Measurements from ENCODE around the gene GOLGA8B. TPM values are rescaled to one million over a fixed set of nuclear protein-coding genes. Genes with fewer than 3 reads are reported as not detected.
"Not testable (repeated sequence)": the region's sequence is repeated elsewhere in the genome, so short reads cannot be mapped to it uniquely, and the experiment has no call there.

The GOLGA8B gene
- total RNA-seq, 4 donors from 2014 or later = 20.3 to 70.2 (median 42.4) TPM

- no peak for DNase-seq (ENCODE audit: extremely low spot score)
- no peaks in the 10 kb centered on the region for H3K27me3 ChIP-seq
- no peak overlapping the region for H3K4me3 ChIP-seq
- no peaks in the 10 kb centered on the region for H3K9me3 ChIP-seq
- peaks cover 12 to 21% (median 18%) of the 10 kb centered on the region in 4 donors for H3K4me1 ChIP-seq
- intact Hi-C loops (cut with DNase I) = no loop called here
- no peaks in the 10 kb centered on the region for H3K36me3 ChIP-seq
- 92% methylated on average over 10 of the region's 10 CpGs for WGBS
- H3K27ac ChIP-seq (replicated peaks in 1 of 4) = no peak overlapping the region
- TF ChIP-seq POLR2AphosphoS5 (IDR thresholded peaks at IDR 0.05) (no peak), EP300 (IDR thresholded peaks at IDR 0.05) (no peak), POLR2A (IDR thresholded peaks at IDR 0.05; ENCODE audit: low read depth) (no peak)
- TF ChIP-seq, protein P1, sequence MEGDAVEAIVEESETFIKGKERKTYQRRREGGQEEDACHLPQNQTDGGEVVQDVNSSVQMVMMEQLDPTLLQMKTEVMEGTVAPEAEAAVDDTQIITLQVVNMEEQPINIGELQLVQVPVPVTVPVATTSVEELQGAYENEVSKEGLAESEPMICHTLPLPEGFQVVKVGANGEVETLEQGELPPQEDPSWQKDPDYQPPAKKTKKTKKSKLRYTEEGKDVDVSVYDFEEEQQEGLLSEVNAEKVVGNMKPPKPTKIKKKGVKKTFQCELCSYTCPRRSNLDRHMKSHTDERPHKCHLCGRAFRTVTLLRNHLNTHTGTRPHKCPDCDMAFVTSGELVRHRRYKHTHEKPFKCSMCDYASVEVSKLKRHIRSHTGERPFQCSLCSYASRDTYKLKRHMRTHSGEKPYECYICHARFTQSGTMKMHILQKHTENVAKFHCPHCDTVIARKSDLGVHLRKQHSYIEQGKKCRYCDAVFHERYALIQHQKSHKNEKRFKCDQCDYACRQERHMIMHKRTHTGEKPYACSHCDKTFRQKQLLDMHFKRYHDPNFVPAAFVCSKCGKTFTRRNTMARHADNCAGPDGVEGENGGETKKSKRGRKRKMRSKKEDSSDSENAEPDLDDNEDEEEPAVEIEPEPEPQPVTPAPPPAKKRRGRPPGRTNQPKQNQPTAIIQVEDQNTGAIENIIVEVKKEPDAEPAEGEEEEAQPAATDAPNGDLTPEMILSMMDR (IDR thresholded peaks at IDR 0.05) = no peak
Measured at GRCh38 chr15:34578283-34578674, 5.2 kb downstream of the GOLGA8B start.

DNA sequence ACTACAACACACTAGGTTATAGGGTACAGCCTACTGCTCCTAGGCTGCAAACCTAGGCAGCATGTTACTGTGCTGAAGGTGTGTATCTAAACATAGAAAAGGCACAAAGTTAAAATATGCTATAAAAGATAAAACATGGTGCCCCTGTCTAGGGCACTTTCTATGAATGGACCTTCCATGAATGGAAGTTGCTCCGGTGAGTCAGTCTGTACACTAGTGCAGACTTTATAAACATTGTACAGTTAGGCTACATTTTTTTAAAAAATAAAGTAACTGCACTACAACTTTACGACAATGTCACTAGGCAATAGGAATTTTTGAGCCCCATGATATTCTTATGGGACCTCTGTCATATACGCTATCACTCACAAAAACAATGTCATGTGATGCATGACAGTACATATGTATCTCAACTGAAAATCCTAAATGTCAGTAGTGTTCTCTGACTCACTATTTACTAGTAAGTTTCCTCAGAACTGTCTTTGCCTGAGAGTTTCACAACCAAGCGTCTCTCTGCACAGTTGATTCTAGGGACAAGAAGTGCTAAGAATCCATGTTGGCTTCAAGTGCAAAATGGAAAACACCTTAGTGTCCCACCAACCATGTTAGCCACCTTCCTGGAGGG, 5.7 kb downstream of the GOLGA8B start:
- H3K36me3 ChIP-seq; H3K27ac ChIP-seq (replicated peaks in 1 of 4); H3K4me3 ChIP-seq; H3K27me3 ChIP-seq; DNase-seq (ENCODE audit: extremely low spot score); H3K9me3 ChIP-seq; intact Hi-C loops (cut with DNase I): not testable (repeated sequence)
- peaks cover 12 to 21% (median 14%) of the 10 kb centered on the region in 4 donors for H3K4me1 ChIP-seq
- 90% methylated on average over 4 of the region's 4 CpGs for WGBS

- intact Hi-C loops (cut with DNase I); H3K9me3 ChIP-seq; H3K36me3 ChIP-seq; H3K27me3 ChIP-seq; H3K27ac ChIP-seq (replicated peaks in 1 of 4); H3K4me3 ChIP-seq; DNase-seq (ENCODE audit: extremely low spot score); H3K4me1 ChIP-seq: not testable (repeated sequence)
- WGBS = 94% methylated on average over 12 of the region's 12 CpGs
Measured at GRCh38 chr15:34575035-34575434, 8.4 kb downstream of the GOLGA8B start.

DNA sequence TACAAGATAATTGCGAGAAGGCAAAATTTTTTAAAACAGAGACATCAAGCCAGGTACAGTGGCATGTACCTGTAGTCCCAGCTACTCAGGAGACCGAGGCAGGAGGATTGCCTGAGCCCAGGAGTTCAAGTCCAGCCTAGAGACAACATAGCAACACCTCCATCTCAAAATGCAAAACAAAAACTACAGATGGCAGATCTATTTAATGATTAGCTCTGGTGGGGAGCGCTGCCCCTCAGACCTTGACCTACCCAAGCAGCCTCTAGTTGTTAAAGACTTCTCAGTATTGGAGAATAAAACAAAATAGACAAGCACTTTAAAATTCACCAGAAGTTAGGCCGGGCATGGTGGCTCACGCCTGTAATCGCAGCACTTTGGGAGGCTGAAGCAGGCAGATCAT, 10.5 kb downstream of the GOLGA8B start:
- H3K36me3 ChIP-seq; H3K27ac ChIP-seq (replicated peaks in 1 of 4); intact Hi-C loops (cut with DNase I); H3K4me1 ChIP-seq; DNase-seq (ENCODE audit: extremely low spot score); H3K9me3 ChIP-seq; H3K27me3 ChIP-seq; H3K4me3 ChIP-seq: not testable (repeated sequence)
- 96% methylated on average over 2 of the region's 6 CpGs for WGBS

DNA sequence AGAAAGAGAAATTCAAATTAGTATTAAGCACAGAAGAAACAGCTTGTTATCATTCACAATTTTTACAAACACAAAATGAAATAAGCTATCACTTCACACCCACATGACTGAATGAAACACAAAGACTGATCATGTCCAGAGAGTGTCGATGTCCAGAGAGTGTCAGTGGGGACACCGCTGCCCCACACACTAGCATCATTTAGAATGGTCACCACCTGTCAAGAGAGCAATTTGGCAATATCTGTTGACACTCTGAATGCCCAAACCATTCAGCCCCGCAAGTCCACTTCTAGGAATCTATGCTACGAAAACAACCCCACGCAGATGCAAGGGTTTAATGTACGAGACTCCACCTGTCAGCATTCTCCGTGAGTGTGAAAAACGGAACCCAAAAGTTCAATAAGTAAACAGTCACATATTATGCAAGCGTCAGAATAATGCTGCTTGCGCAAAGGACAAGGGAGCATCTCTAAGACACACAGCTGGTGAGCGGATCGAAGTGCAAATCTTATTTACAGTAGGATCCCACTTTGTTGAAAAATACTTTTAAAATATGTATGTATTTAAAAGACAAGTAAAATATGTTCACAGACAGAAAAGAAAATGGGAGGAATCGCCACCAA, 11.3 kb downstream of the GOLGA8B start:
- intact Hi-C loops (cut with DNase I); H3K9me3 ChIP-seq; H3K27me3 ChIP-seq; DNase-seq (ENCODE audit: extremely low spot score); H3K27ac ChIP-seq (replicated peaks in 1 of 4); H3K4me1 ChIP-seq; H3K36me3 ChIP-seq; H3K4me3 ChIP-seq: not testable (repeated sequence)
- 74% methylated on average over 12 of the region's 13 CpGs for WGBS

DNA sequence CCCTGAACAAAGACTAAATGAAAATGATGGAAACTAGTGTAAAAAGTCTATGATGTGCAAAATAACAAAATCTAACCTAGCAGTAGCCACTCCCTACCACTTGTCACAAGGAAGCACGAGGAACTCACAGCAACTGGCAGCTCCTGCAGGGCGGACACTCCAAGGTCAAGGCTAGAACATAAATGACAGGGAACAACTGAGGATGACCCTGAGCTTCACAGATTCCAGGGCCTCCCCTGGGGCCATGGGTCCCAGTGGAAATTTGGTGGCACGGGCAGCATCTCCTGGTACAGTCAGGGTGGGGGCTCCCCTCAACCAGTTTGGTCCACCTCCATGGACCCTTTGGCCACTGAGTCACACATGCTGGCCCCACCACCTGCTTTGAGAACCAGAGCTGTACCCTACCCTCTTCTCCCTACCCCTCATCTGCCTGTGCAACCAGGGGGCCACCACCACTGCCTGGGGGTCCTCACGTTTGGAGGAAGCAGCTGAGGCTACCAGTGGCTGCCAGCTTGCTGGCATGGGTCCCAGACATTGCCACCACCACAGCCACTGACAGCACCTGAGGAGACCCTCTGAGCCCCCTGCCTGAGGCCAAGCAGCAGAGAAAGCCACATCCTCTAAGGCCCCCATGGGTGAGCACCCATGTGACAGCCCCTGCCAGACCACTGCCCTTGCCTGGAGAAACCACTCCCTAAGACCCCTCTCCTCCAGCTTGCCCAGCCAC, 13.6 kb downstream of the GOLGA8B start:
- H3K9me3 ChIP-seq; H3K4me3 ChIP-seq; H3K27me3 ChIP-seq; H3K4me1 ChIP-seq; H3K27ac ChIP-seq (replicated peaks in 1 of 4); H3K36me3 ChIP-seq; intact Hi-C loops (cut with DNase I): not testable (repeated sequence)
- peak; percentile 14 for DNase-seq (ENCODE audit: extremely low spot score)
- 79% methylated on average over 2 of the region's 4 CpGs for WGBS

DNA sequence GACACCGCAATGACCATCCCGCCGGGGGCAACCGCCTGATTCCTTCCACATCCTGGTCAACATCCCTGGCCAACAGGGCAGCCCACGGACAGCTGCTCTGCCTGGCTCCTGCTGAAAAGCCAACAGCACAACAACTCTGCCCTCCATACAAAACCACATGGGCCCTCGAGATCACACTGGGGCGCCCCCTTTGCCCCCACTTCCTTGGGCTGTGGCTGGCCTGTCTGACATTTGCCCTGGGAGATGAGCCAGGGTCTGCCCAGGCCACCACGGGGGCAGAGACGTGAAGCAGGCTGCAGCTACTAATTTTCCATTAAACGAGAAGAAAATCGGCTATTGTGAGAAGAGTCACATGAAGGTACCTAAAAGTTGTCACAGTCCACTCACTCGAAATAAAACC, 16.3 kb downstream of the GOLGA8B start:
- H3K9me3 ChIP-seq; H3K27me3 ChIP-seq; H3K4me3 ChIP-seq; H3K4me1 ChIP-seq; H3K36me3 ChIP-seq; DNase-seq (ENCODE audit: extremely low spot score); H3K27ac ChIP-seq (replicated peaks in 1 of 4); intact Hi-C loops (cut with DNase I): not testable (repeated sequence)
- WGBS = 96% methylated on average over 3 of the region's 12 CpGs

DNA sequence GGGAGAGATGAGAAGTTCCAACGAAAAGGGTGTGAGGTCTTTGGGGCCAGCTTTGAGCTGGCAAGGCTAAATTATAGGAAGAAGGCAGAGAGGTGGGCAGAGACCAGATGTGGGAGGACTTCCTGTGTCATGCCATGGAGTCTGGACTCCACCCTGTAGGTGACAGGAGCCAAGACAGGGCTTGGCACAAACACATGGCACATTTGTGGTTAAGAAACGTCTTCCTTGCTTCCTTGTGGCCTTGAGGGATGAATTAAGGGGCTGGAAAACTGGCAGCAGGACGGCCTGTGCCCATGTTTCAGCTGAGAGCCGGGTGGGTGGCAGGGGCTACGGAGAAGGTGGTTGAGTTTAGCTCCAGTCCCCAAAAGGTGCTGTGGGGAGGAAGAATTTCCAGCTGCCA, 18.7 kb downstream of the GOLGA8B start:
- peak; percentile 10 for DNase-seq (ENCODE audit: extremely low spot score)
- H3K9me3 ChIP-seq; H3K4me1 ChIP-seq; H3K36me3 ChIP-seq; H3K27ac ChIP-seq (replicated peaks in 1 of 4); H3K27me3 ChIP-seq; intact Hi-C loops (cut with DNase I); H3K4me3 ChIP-seq: not testable (repeated sequence)
- 84% methylated on average over 5 of the region's 5 CpGs for WGBS

- H3K4me1 ChIP-seq; H3K27me3 ChIP-seq; H3K36me3 ChIP-seq; H3K4me3 ChIP-seq; H3K9me3 ChIP-seq; DNase-seq (ENCODE audit: extremely low spot score); intact Hi-C loops (cut with DNase I); H3K27ac ChIP-seq (replicated peaks in 1 of 4): not testable (repeated sequence)
- WGBS = no CpG with 5 or more reads among the region's 6 CpGs
Measured at GRCh38 chr15:34560814-34561213, 22.6 kb downstream of the GOLGA8B start.

DNA sequence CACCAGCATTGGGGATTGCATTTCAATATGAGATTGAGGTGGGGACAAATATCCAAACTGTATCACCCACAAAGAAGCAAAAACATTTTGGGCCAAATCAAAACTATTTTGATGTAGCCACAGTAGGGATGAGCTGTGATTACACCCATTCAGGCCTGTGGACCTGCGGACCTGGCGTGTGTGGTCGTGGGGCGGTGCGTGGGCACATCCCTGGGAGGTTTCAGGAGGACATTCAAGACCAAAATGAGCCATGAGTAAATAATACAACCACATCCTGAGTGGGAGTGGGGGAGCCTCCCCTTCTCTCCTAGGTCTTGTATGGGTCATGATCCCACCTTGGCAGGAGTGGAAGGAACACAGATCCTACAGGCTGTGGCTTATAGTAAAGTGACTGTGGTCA, 23.7 kb downstream of the GOLGA8B start:
- WGBS = 96% methylated on average over 4 of the region's 5 CpGs
- DNase-seq (ENCODE audit: extremely low spot score); H3K27ac ChIP-seq (replicated peaks in 1 of 4); H3K27me3 ChIP-seq; intact Hi-C loops (cut with DNase I); H3K4me1 ChIP-seq; H3K4me3 ChIP-seq; H3K9me3 ChIP-seq; H3K36me3 ChIP-seq: not testable (repeated sequence)

- H3K27me3 ChIP-seq; H3K27ac ChIP-seq (replicated peaks in 1 of 4); H3K4me1 ChIP-seq; intact Hi-C loops (cut with DNase I); H3K4me3 ChIP-seq; H3K36me3 ChIP-seq; H3K9me3 ChIP-seq; DNase-seq (ENCODE audit: extremely low spot score): not testable (repeated sequence)
- WGBS = no CpG with 5 or more reads among the region's 7 CpGs
Measured at GRCh38 chr15:34555162-34555561, 28.3 kb downstream of the GOLGA8B start.

All from esophagus muscularis mucosa (tissue), 4 donors.